ENCODE data around the gene BEND3.

BEND3 gene

DNA sequence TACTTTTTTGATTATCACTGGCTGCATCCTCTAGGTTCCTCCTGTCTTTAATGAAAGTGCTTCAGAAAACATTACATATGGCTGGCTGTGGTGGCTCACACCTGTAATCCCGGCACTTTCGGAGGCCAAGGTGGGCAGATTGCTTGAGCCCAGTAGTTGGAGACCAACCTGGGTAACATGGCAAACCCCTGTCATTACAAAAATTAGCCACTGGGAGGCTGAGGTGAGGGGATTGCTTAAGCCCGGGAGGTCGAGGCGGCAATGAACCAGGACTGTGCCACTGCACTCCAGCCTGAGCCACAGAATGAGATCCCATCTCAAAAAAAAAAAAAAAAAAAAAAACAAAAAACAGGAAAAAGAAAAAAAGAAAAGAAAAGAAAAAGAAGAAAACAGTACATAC lies 35.3 kb downstream of the BEND3 start:
- TF ChIP-seq SP1 (IDR thresholded peaks at IDR 0.05) (no peak), ZNF384 (IDR thresholded peaks at IDR 0.05) (0 out of 2 replicates have a peak, but pooled peaks have one; percentile 8)
- CTCF ChIA-PET, result interaction anchor here (1.3 kb wide), 1 partner anchor 34 kb away, joined by 4 read pairs; no protein-coding TSS in a partner anchor
- POLR2A ChIA-PET, result no interaction called here
- no peak for DNase-seq (ENCODE audit: extremely low spot score)

DNA sequence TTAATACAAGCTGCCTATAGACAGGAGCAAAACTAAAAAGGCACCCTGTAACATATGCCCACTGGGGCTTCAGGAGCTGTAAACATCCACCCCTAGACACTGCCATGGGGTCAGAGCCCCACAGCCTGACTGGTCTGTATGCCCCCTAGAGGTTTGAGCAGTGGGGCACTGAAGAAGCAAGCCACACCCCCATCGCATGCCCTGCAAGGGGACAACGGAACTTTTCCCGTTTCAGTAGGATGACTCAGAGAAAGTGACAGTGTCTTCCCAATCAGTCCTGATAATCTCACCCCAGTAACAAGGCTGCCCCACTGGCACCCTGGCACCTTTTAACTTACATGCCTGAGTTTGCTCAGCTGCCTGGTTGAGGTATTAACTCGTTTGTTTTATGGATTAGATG lies 35.9 kb downstream of the BEND3 start:
- peak; percentile 2 for DNase-seq (ENCODE audit: extremely low spot score)
- CTCF ChIA-PET, result interaction anchor here (1.3 kb wide), 1 partner anchor 35 kb away, joined by 4 read pairs; no protein-coding TSS in a partner anchor
- TF ChIP-seq SUZ12 (IDR thresholded peaks at IDR 0.05), result no peak
- no peak for TF ChIP-seq L3MBTL2 (conservative IDR thresholded peaks at IDR 0.05)
- TF ChIP-seq, protein P1, sequence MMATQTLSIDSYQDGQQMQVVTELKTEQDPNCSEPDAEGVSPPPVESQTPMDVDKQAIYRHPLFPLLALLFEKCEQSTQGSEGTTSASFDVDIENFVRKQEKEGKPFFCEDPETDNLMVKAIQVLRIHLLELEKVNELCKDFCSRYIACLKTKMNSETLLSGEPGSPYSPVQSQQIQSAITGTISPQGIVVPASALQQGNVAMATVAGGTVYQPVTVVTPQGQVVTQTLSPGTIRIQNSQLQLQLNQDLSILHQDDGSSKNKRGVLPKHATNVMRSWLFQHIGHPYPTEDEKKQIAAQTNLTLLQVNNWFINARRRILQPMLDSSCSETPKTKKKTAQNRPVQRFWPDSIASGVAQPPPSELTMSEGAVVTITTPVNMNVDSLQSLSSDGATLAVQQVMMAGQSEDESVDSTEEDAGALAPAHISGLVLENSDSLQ (IDR thresholded peaks at IDR 0.05), result no peak
- no peak for TF ChIP-seq FOXK2 (IDR thresholded peaks at IDR 0.05)
- no peak for TF ChIP-seq FOXM1 (IDR thresholded peaks at IDR 0.05; ENCODE audit: borderline replicate concordance)
- no peak for TF ChIP-seq NFRKB (IDR thresholded peaks at IDR 0.05)
- TF ChIP-seq SP1 (IDR thresholded peaks at IDR 0.05), result no peak
- no peak for TF ChIP-seq HDGF (IDR thresholded peaks at IDR 0.05; ENCODE audit: borderline replicate concordance)
- TF ChIP-seq FOXA1 (IDR thresholded peaks at IDR 0.05), result no peak
- no peak for TF ChIP-seq CTBP1 (IDR thresholded peaks at IDR 0.05; ENCODE audit: borderline replicate concordance)
- TF ChIP-seq TARDBP (IDR thresholded peaks at IDR 0.05), result no peak
- TF ChIP-seq BHLHE40 (IDR thresholded peaks at IDR 0.05; ENCODE audit: borderline replicate concordance), result no peak
- TF ChIP-seq ZNF384 (IDR thresholded peaks at IDR 0.05), result no peak
- TF ChIP-seq LEF1 (IDR thresholded peaks at IDR 0.05; ENCODE audit: borderline replicate concordance), result no peak
- no peak for TF ChIP-seq ARNT (IDR thresholded peaks at IDR 0.05)
- TF ChIP-seq ELF4 (IDR thresholded peaks at IDR 0.05), result no peak
- POLR2A ChIA-PET, result no interaction called here

DNA sequence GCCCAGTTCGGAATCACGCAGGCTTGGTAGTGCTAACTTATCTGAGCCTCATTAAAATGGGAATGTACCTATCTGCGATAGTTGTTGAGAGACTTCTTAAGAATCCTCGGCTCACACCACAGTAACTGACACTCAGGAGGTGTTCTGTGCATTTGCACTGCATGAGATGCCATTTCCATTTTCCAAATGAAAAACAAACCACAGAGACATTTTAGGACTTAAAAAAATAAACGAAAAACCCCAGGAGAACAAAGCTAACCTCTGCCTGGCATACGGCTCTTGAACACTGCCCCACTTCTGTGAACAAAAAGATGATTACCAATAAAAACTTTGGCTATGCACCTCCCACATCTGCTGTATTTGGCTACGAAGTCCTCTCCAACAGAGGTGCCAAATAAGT lies 37.6 kb downstream of the BEND3 start:
- CTCF ChIA-PET, result no interaction called here
- peak; percentile 2 for DNase-seq (ENCODE audit: extremely low spot score)
- TF ChIP-seq FOXM1 (IDR thresholded peaks at IDR 0.05; ENCODE audit: borderline replicate concordance) (no peak), L3MBTL2 (conservative IDR thresholded peaks at IDR 0.05) (no peak), LEF1 (IDR thresholded peaks at IDR 0.05; ENCODE audit: borderline replicate concordance) (no peak), FOXA1 (IDR thresholded peaks at IDR 0.05) (no peak)
- POLR2A ChIA-PET, result no interaction called here

GRCh38 chr6:107075951-107076381 lies 39.3 kb downstream of the BEND3 start:
- CTCF ChIA-PET, result no interaction called here
- POLR2A ChIA-PET, result interaction anchor here (1.3 kb wide), 1 partner anchor 40 kb away, joined by 4 read pairs; the partner anchor contains the start of gene BEND3

DNA sequence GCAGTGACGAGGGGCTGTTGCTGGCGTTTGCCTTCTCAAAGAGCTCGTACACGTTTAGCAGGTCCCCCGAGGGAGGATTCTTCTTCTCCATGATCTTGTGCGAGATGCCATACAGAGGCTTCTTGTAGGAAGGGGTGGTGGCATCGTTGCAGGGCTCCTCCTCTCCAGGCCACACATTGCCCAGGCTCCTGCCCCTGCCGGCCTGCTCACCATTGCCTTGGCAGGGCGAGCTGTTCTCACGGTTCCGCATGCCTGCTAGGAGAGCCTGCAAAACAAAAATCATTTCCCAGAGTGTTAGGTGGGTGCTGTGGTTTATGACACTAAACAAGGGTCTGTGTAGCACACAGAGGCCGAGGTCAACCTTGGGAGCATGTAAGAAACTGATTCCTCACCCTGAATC lies 44.6 kb downstream of the BEND3 start:
- ChIA-PET CTCF (no interaction called here), POLR2A (no interaction called here)
- DNase-seq (ENCODE audit: extremely low spot score), result no peak
- TF ChIP-seq L3MBTL2 (conservative IDR thresholded peaks at IDR 0.05) (no peak), NFRKB (IDR thresholded peaks at IDR 0.05) (no peak), BHLHE40 (IDR thresholded peaks at IDR 0.05; ENCODE audit: borderline replicate concordance) (no peak), LEF1 (IDR thresholded peaks at IDR 0.05; ENCODE audit: borderline replicate concordance) (no peak), SUZ12 (IDR thresholded peaks at IDR 0.05) (no peak), FOXA1 (IDR thresholded peaks at IDR 0.05) (no peak), TARDBP (IDR thresholded peaks at IDR 0.05) (no peak)

More at GRCh38 chr6:107075951-107076381, 39.3 kb downstream of the BEND3 start:
- no peak for TF ChIP-seq FOXK2 (IDR thresholded peaks at IDR 0.05)
- DNase-seq (ENCODE audit: extremely low spot score), result peak; percentile 5

DNA sequence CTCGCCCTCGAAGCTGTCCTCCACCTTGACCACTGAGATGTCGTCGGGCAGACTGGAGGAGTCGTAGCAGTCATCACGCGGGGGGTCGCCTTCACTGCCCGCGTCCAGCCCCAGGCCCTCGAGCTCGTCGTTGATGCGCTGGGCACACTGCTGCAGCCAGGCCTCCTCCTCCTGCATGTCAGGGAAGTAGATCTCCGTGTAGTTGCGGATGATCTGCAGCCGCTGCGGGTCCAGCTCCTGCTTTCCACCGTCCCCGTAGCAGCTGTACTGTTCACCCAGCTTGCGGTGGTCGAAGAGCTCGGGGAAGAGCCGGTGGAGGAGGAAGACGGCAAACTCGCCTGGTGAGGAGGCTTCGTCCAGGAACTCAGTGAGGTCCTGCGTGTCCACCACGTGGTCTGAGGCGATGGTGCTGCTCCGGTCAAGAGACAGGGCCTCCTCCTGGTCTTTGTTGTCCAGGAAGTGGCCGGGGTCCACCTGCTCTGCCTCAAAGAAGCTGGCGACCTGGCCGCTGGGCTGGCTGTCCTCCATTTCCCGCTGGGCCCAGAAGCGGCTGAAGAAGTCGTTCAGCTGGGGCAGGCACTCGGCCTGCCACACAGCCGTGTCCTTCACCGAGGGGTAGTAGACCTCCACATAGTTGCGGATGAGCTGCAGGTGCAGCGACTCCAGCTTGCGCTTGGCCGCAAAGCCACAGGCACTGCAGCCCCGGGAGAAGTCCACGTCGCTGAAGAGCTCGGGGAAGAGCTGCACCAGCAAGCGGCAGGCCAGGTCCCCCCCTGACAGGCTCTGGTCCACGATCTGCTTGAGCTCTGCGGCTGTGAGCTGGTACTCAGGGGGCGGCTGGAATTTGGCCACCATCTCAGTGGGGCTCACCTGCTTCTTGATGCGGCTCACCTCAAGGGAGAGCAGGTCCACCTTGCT lies 45.4 kb downstream of the BEND3 start:
- TF ChIP-seq LEF1 (IDR thresholded peaks at IDR 0.05; ENCODE audit: borderline replicate concordance) (no peak), SP1 (IDR thresholded peaks at IDR 0.05) (no peak)
- no peak for DNase-seq (ENCODE audit: extremely low spot score)
- CTCF ChIA-PET, result no interaction called here
- POLR2A ChIA-PET, result no interaction called here

- ChIA-PET CTCF (no interaction called here), POLR2A (no interaction called here)
- TF ChIP-seq BHLHE40 (IDR thresholded peaks at IDR 0.05; ENCODE audit: borderline replicate concordance) (no peak), NFRKB (IDR thresholded peaks at IDR 0.05) (no peak), ZNF384 (IDR thresholded peaks at IDR 0.05) (no peak)
- DNase-seq (ENCODE audit: extremely low spot score), result no peak
Observed at GRCh38 chr6:107068691-107069630, 46.4 kb downstream of the BEND3 start.
